HCT116 (cell line): ENCODE measurements around the gene EMSY. TPM values are rescaled to one million over a fixed set of nuclear protein-coding genes. Genes with fewer than 3 reads are reported as not detected.

Source experiments
- ATAC-seq: fragments of 200-7000 bp; cut with Tn5 transposase; 2 replicates; pipeline ENCODE4 v1.9.1; 2020; ENCODE audit warnings: mild to moderate bottlenecking, moderate library complexity
- BruUV-seq: library from RNA; stranded (reverse); fragments of 400-500 nt; replicated peaks from 2 replicates; lab custom pipeline; 2021; lab: Mats Ljungman, UMichigan
- CTCF ChIA-PET: fragments of 300-600 bp; sonication (Branson Sonifier 250); formaldehyde crosslinking; loops from one replicate; lab custom pipeline; 2021; ENCODE audit warnings: antibody characterized with exemption; lab: Charles Lee
- POLR2A ChIA-PET: fragments of 300-600, 350-600 bp; sonication (Branson Sonifier 250); formaldehyde crosslinking; loops from one replicate; lab custom pipeline; 2021; ENCODE audit warnings: antibody characterized with exemption; lab: Charles Lee
- RAD21 ChIA-PET, 2 experiments: fragments of 300-600 bp; sonication (Branson Sonifier 250); formaldehyde crosslinking; loops; one replicate each; lab custom pipeline; 2023; ENCODE audit warnings: low total read pairs in 2 of 2; ENCODE audit not compliant: uncharacterized antibody in 2 of 2, unreplicated experiment in 2 of 2, low non-redundant PET in 1 of 2; lab: Charles Lee
- DNase-seq: peaks from one replicate; pipeline ENCODE4 v3.0.0-alpha.2; 2010; ENCODE audit warnings: low read depth, low spot score
- H2AFZ ChIP-seq: fragments of 200-600 bp; shearing (Covaris generic), sonication (generic); 2 replicates; pipeline ENCODE4 v1.6.1; 2017; ENCODE audit warnings: low read depth, mixed run types, mixed read lengths, antibody characterized with exemption, low read length; ENCODE audit not compliant: poor library complexity, severe bottlenecking
- H3K27ac ChIP-seq: 2 replicates; pipeline ENCODE4 v1.5.1; 2012; ENCODE audit warnings: low read depth, low read length
- H3K27me3 ChIP-seq: fragments of 200-600 bp; sonication (generic); 2 replicates; pipeline ENCODE4 v1.6.1; 2016; ENCODE audit warnings: mixed run types, low read length, mixed read lengths; ENCODE audit not compliant: insufficient read depth
- H3K36me3 ChIP-seq, 2 experiments: fragments of 200-500 bp in 1 of 2; fragments of 200-600 bp in 1 of 2; sonication (Bioruptor generic) in 1 of 2; sonication (generic) in 1 of 2; 2 replicates each; pipeline versions ENCODE4 v1.5.1 to v1.6.1; 2014 to 2016; ENCODE audit warnings: low read length in 2 of 2, inconsistent platforms in 1 of 2, mixed read lengths in 1 of 2, mixed run types in 1 of 2; ENCODE audit not compliant: insufficient read depth in 2 of 2, control insufficient read depth in 1 of 2
- H3K4me1 ChIP-seq, 2 experiments: fragments of 200-600 bp in 1 of 2; sonication (generic) in 1 of 2; 2 replicates each; pipeline versions ENCODE4 v1.5.1 to v1.6.1; 2012 to 2017; ENCODE audit warnings: low read length in 2 of 2, inconsistent platforms in 1 of 2, mild to moderate bottlenecking in 1 of 2, mixed read lengths in 1 of 2, mixed run types in 1 of 2, moderate library complexity in 1 of 2; ENCODE audit not compliant: insufficient read depth in 2 of 2, control insufficient read depth in 1 of 2
- H3K4me2 ChIP-seq: fragments of 200-600 bp; sonication (generic); 2 replicates; pipeline ENCODE4 v1.6.1; 2017; ENCODE audit warnings: mixed run types, low read length, mixed read lengths
- H3K4me3 ChIP-seq, 2 experiments: fragments of 200-600 bp in 1 of 2; sonication (generic) in 1 of 2; replicated peaks in 1 of 2; 2 replicates each; pipeline ENCODE4 v1.5.1; 2011 to 2016; ENCODE audit warnings: low read length in 2 of 2, control low read depth in 1 of 2, low read depth in 1 of 2, mild to moderate bottlenecking in 1 of 2, mixed read lengths in 1 of 2, mixed run types in 1 of 2
- H3K79me2 ChIP-seq: fragments of 200-600 bp; sonication (generic); 2 replicates; pipeline ENCODE4 v1.6.1; 2017; ENCODE audit warnings: mild to moderate bottlenecking, mixed run types, low read length, moderate library complexity, mixed read lengths; ENCODE audit not compliant: insufficient read depth
- H3K9ac ChIP-seq: fragments of 200-600 bp; sonication (generic); 2 replicates; pipeline ENCODE4 v1.6.1; 2016; ENCODE audit warnings: low read length, mixed read lengths
- H3K9me2 ChIP-seq: fragments of 200-600 bp; sonication (generic), shearing (Covaris generic); 2 replicates; pipeline ENCODE4 v1.6.1; 2017; ENCODE audit warnings: mixed run types, mild to moderate bottlenecking, moderate library complexity; ENCODE audit not compliant: insufficient read depth
- H3K9me3 ChIP-seq, 2 experiments: fragments of 200-500 bp in 1 of 2; fragments of 200-600 bp in 1 of 2; sonication (Bioruptor generic) in 1 of 2; sonication (generic) in 1 of 2; 2 replicates each; pipeline ENCODE4 v1.6.1; 2014 to 2017; ENCODE audit warnings: low read length in 2 of 2, mixed read lengths in 2 of 2, inconsistent platforms in 1 of 2, low read depth in 1 of 2, mild to moderate bottlenecking in 1 of 2, mixed run types in 1 of 2, moderate library complexity in 1 of 2; ENCODE audit not compliant: control insufficient read depth in 1 of 2, insufficient read depth in 1 of 2
- H4K20me1 ChIP-seq: fragments of 200-600 bp; sonication (generic), shearing (Covaris generic); 2 replicates; pipeline ENCODE4 v1.6.1; 2017; ENCODE audit warnings: mixed run types, mild to moderate bottlenecking, moderate library complexity; ENCODE audit not compliant: insufficient read depth
- ATF3 ChIP-seq: IDR thresholded peaks from 2 replicates; pipeline ENCODE4 v1.6.1; 2012
- CBX3 ChIP-seq: IDR thresholded peaks from 2 replicates; pipeline ENCODE4 v1.6.1; 2012; ENCODE audit warnings: low read depth
- CTCF ChIP-seq, 3 experiments: fragments of 200-600 bp in 1 of 3; sonication (generic) in 1 of 3; IDR thresholded peaks in 2 of 3; conservative IDR thresholded peaks in 1 of 3; 2 replicates each; pipeline ENCODE4 v1.5.1; 2012 to 2017; ENCODE audit warnings: low read depth in 2 of 3, low read length in 2 of 3, antibody characterized with exemption in 1 of 3, borderline replicate concordance in 1 of 3, control low read depth in 1 of 3, mild to moderate bottlenecking in 1 of 3, mixed read lengths in 1 of 3, mixed run types in 1 of 3, moderate library complexity in 1 of 3; ENCODE audit not compliant: insufficient read depth in 1 of 3
- ELF1 ChIP-seq: IDR thresholded peaks from 2 replicates; pipeline ENCODE4 v1.6.1; 2012; ENCODE audit warnings: low read depth, borderline replicate concordance
- EZH2 ChIP-seq: fragments of 200-600 bp; sonication (generic); IDR thresholded peaks from 2 replicates; pipeline ENCODE4 v1.6.1; 2017; ENCODE audit warnings: antibody characterized with exemption, mixed run types
- EZH2phosphoT487 ChIP-seq: fragments of 200-600 bp; IDR thresholded peaks from 2 replicates; pipeline ENCODE4 v1.6.1; 2018; ENCODE audit warnings: antibody characterized with exemption, borderline replicate concordance
- JUND ChIP-seq: IDR thresholded peaks from 2 replicates; pipeline ENCODE4 v1.6.1; 2012
- MAX ChIP-seq: IDR thresholded peaks from 2 replicates; pipeline ENCODE4 v1.6.1; 2012
- POLR2A ChIP-seq: IDR thresholded peaks from 2 replicates; pipeline ENCODE4 v1.7.0; 2011; ENCODE audit warnings: borderline replicate concordance; ENCODE audit not compliant: insufficient read depth, insufficient read length; ENCODE audit errors: extremely low read depth
- POLR2AphosphoS5 ChIP-seq: IDR thresholded peaks from 2 replicates; pipeline ENCODE4 v1.6.1; 2011; ENCODE audit warnings: mild to moderate bottlenecking, low read depth, low read length, moderate library complexity
- SIN3A ChIP-seq: IDR thresholded peaks from 2 replicates; pipeline ENCODE4 v1.6.1; 2012; ENCODE audit warnings: low read depth
- SP1 ChIP-seq: IDR thresholded peaks from 2 replicates; pipeline ENCODE4 v1.6.1; 2012; ENCODE audit warnings: low read depth
- TCF7L2 ChIP-seq: IDR thresholded peaks from 2 replicates; pipeline ENCODE4 v1.7.0; 2011; ENCODE audit warnings: borderline replicate concordance, inconsistent platforms; ENCODE audit not compliant: insufficient read depth, insufficient read length; ENCODE audit errors: extremely low read depth
- YY1 ChIP-seq: IDR thresholded peaks from 2 replicates; pipeline ENCODE4 v1.6.1; 2011; ENCODE audit warnings: low read length, low read depth, moderate library complexity, mild to moderate bottlenecking; ENCODE audit not compliant: insufficient replicate concordance; ENCODE audit errors: extremely low read depth
- ZFX ChIP-seq: fragments of 450-650 bp; IDR thresholded peaks from 2 replicates; pipeline ENCODE4 v1.6.1; 2017
- ZNF274 ChIP-seq: fragments of 200-500 bp; sonication (Bioruptor generic); IDR thresholded peaks from 2 replicates; pipeline ENCODE4 v1.6.1; 2014; ENCODE audit warnings: mild to moderate bottlenecking, low read depth, low read length, inconsistent platforms
- intact Hi-C: fragments of 100-400 bp; cut with micrococcal nuclease; formaldehyde crosslinking; loops from 2 replicates; pipeline ENCODE4 v1.10.0; 2022
- total RNA-seq: library from RNA; stranded (reverse); gene quantifications from one replicate; pipeline ENCODE4 v1.2.1, GENCODE V29; 2021; ENCODE audit not compliant: unreplicated experiment
- TF ChIP-seq, protein P1 (sequence below): IDR thresholded peaks from 2 replicates; pipeline ENCODE4 v1.6.1; 2011; ENCODE audit warnings: mild to moderate bottlenecking, low read length, moderate library complexity; ENCODE audit not compliant: insufficient replicate concordance; ENCODE audit errors: extremely low read depth

The EMSY gene
- total RNA-seq, 1 experiment from 2014 or later, result 22.7 TPM

- TF ChIP-seq CTCF (IDR thresholded peaks at IDR 0.05 in 2 of 3, conservative IDR thresholded peaks at IDR 0.05 in 1 of 3; ENCODE audit: borderline replicate concordance in 1 of 3, insufficient read depth in 1 of 3, low read depth in 2 of 3, low read length in 2 of 3), result no peak
- no peak for TF ChIP-seq SP1
Measured at GRCh38 chr11:76543006-76543703, 98.3 kb downstream of the EMSY start (continued).

GRCh38 chr11:76550781-76551180 is 106.0 kb downstream of the EMSY start:
- POLR2A ChIA-PET, result interaction anchor here (0.9 kb wide), 1 partner anchor 28 kb away, joined by 3 read pairs; no protein-coding TSS in a partner anchor
- H3K9me3 ChIP-seq, result no peaks in the 10 kb centered on the region
- H3K9ac ChIP-seq, result no peak overlapping the region

More at GRCh38 chr11:76550781-76551180, 106.0 kb downstream of the EMSY start:
- no peak for TF ChIP-seq SIN3A
- TF ChIP-seq, protein P1, sequence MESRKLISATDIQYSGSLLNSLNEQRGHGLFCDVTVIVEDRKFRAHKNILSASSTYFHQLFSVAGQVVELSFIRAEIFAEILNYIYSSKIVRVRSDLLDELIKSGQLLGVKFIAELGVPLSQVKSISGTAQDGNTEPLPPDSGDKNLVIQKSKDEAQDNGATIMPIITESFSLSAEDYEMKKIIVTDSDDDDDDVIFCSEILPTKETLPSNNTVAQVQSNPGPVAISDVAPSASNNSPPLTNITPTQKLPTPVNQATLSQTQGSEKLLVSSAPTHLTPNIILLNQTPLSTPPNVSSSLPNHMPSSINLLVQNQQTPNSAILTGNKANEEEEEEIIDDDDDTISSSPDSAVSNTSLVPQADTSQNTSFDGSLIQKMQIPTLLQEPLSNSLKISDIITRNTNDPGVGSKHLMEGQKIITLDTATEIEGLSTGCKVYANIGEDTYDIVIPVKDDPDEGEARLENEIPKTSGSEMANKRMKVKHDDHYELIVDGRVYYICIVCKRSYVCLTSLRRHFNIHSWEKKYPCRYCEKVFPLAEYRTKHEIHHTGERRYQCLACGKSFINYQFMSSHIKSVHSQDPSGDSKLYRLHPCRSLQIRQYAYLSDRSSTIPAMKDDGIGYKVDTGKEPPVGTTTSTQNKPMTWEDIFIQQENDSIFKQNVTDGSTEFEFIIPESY, result no peak
- TF ChIP-seq CBX3, result no peak
- TF ChIP-seq ZFX, result no peak
- TF ChIP-seq MAX, result no peak
- TF ChIP-seq SP1, result no peak
- no peak for TF ChIP-seq ZNF274
- TF ChIP-seq TCF7L2, result no peak
- no peak for TF ChIP-seq YY1
- no peak for TF ChIP-seq EZH2phosphoT487
- no peak for TF ChIP-seq ATF3
- no peak for TF ChIP-seq JUND
- no peak for TF ChIP-seq POLR2AphosphoS5
- no peak for TF ChIP-seq CTCF (IDR thresholded peaks at IDR 0.05 in 2 of 3, conservative IDR thresholded peaks at IDR 0.05 in 1 of 3; ENCODE audit: borderline replicate concordance in 1 of 3, insufficient read depth in 1 of 3, low read depth in 2 of 3, low read length in 2 of 3)
- no peak for TF ChIP-seq EZH2
- TF ChIP-seq ELF1, result no peak
- TF ChIP-seq POLR2A, result no peak
- TF ChIP-seq, all 23 proteins: peak for 0
- no peaks in the 10 kb centered on the region for H4K20me1 ChIP-seq
- DNase-seq (no peak), ATAC-seq (no peak)
- H3K36me3 ChIP-seq, result peaks cover 0 to 3% of the 10 kb centered on the region in 2 experiments; a peak in 1 of 4 replicates
- no peaks in the 10 kb centered on the region for H3K79me2 ChIP-seq
- no peaks in the 10 kb centered on the region for H3K4me1 ChIP-seq
- intact Hi-C loops, result no loop called here
- H3K27me3 ChIP-seq, result no peaks in the 10 kb centered on the region
- no peak overlapping the region for H3K4me3 ChIP-seq
- ChIA-PET RAD21 (no interaction called here), CTCF (no interaction called here)
- no peak overlapping the region for H2AFZ ChIP-seq
- H3K4me2 ChIP-seq, result no peak overlapping the region
- no peaks in the 10 kb centered on the region for H3K9me2 ChIP-seq
- H3K27ac ChIP-seq, result no peak overlapping the region
- no TSS peak for BruUV-seq
